ENCODE results near the gene LAYN.
A peak's percentile ranks its signal among the peaks of the same experiment; 100 is the strongest.

The LAYN gene

DNA sequence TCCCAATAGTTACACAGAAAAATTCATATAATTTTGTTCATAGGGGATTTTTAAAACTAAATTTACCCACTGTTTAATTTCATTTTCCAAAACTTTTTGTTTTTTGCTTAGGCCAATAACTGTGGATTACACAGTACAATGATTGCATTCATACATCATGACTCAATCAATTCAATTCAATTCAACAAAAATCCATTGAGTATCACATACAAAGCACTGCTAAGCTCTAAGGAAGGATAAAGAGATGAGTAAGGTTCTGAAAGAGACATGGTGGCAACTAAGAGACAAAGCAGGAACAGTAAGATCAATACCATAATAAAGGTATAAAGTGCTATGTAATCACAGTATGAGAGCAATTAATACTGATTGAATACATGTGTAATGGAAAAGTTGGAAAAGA, 9.4 kb upstream of the LAYN start:
- no peak for DNase-seq

DNA sequence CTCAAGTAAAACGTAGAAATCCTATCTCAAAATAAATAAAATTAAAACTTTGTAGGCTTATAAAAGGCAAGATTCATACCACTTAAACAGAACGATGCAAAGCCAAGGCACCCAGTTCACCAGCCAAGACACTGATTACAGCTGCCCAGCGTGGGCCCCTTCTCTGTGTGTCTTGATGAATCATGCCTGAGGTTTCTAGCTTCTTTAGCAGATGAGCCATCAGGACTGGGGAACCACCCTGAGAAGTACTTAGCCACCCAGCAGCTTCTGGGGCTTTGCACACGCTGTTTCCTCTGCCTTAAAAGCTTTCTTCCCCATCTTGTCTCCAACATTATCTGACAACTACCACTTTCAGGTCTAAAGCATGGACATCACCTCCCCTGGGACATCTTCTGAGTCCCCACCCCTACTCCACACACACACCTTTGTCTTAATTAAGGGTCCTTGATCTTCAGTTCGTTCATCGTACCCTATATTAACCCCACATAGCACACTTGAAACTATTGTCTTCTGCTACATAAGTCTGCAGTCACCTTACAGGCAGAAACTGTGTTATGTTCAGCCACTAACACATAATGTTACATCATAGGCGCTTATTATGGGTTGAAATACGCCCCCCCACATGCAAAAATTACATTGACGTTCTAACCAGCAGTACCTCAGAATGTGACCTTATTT, 8.7 kb upstream of the LAYN start:
- peak in 2 of 56 donors; percentile 25 to 30 for DNase-seq

DNA sequence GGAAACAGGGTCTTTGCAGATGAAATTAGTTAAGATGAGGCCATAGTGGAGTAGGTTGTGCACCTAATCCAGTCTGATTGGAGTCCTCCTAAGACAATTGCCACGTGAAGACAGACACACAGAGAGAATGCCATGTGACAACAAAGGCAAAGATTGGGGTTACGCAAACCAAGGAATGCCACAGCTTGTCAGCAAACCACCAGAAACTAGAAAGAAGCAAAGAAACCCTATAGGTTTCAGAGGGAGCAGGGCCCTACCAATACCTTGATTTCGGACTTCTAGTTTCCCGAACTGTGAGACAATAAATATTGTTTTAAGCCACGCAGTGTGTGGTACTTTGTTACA, 8.2 kb upstream of the LAYN start:
- no peak for DNase-seq

DNA sequence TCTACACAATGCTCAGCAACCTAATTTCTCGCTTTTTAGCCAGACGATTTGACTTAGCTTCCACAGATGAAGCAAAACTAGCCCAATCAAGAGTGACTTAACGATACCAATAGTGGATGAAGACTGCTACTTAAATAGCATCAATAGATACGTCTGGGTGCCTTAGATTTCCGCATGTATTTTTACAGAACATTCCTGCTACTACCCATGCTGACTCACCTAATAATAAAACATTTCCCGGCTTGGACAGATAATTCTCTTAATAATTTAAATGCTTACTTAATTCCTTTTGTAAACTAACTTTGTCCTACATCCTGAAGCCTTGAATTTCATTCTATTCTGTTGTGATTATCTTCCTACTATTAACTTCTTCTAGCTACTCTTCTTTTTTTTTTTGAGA, 5.2 kb upstream of the LAYN start:
- DNase-seq, result no peak

DNA sequence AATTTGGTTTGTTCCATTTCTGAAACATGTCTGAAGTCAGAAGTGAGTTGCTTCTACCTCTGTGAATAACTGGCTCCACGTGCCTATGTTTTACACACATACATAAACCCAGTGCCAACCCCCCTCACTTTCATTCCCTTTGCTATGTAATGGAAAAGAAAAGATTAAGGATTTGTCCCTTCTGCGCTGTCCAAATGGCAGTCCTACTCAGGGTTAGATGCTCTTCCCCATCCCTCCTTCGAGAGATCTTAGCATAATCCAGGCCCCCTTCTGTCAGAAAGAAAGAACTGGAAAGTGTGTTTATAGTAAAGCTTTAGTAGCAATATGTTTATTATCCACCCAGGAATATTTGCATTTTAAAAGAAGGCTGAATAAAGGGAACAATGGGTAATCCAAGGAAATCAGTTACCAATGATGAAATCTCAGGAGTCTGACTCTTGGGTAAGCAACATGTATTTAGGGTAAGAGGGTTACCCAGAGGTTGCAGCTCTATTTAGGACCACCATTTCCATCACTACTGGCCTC, 3.1 kb upstream of the LAYN start:
- DNase-seq, result no peak

DNA sequence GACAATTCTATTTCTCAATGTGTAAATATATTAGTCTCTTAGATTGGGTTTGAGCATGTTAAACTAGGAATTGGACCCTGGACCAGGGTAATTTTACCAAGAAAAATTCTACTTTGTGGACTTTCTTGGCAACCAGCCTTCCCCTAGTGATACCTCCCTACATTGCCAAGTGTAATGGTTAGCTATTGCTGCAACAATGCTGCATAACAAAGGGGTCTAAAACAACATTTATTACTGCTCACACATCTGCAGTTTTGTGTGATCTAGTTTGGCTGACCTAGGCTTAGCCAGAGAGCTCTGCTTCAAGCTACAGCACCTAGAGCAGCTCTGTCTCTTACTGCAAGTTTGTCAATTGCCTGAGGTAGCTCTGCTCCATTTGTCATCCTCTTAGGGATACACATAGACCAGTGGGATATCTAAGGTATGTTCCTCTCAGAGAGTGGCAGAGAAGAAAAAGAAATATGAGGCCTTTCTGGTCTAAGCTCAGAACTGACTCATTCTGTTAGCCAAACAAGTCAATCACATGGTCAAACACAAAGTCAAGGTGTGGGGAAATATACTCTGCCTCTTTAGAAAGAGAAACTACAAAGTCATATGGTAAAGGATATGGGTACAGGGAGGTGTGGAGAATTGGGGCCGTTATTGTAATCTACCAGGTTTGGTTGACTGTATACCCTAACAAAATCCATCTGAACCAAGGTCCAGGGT, 2.0 kb upstream of the LAYN start:
- no peak for DNase-seq

DNA sequence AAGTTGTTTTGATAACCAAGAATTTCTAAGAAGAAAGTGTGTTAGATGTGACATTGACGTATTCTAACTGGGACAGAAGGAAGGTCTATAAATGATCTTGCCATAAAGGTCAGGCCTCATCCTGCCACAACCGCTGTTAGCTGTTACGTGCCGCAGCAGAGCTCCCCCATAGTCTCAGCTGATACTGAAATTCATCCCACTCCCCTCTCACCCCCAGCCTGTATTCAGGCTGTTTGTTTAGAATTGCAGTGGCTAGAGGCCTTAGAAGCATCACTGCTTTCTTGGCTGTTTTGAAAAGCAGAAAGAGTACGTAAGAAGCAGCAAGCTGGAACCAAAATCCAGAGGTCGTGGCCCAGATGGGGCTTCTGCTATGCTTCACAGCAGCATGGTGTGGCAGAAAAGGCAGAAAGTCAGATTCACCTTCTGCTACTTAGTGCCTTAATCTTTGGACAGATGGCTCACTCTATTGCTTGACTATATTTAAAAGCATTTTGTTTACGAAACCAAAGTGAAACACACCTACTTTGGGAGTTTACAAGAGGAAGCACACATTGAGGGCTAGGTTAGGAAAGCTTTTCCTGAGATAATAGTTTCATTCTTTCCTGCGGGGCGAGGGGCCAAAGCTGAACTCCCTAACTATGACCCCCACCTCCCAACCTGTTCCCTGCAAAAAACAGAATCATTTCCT, 950 bp upstream of the LAYN start:
- DNase-seq, result peak in 1 of 56 donors; percentile 11

DNA sequence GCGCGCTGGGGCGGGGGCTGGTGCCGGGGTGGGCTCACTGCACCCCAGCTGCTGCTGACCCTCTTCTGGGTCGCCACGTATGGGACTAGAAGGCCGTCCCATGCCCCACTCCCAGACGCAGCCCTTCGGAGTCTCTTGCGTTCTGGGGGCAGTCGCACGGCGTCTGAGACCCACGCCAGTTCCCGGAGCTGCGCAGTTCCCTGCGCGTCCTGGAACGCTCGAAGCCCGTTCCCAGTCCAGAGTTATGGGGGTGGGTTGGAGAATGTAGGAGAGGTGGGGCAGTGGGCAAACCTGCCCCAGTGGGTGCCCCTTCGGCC, 375 bp downstream of the LAYN start:
- DNase-seq, result peak in 4 of 56 donors; percentile 8 to 54 (median 40)

DNA sequence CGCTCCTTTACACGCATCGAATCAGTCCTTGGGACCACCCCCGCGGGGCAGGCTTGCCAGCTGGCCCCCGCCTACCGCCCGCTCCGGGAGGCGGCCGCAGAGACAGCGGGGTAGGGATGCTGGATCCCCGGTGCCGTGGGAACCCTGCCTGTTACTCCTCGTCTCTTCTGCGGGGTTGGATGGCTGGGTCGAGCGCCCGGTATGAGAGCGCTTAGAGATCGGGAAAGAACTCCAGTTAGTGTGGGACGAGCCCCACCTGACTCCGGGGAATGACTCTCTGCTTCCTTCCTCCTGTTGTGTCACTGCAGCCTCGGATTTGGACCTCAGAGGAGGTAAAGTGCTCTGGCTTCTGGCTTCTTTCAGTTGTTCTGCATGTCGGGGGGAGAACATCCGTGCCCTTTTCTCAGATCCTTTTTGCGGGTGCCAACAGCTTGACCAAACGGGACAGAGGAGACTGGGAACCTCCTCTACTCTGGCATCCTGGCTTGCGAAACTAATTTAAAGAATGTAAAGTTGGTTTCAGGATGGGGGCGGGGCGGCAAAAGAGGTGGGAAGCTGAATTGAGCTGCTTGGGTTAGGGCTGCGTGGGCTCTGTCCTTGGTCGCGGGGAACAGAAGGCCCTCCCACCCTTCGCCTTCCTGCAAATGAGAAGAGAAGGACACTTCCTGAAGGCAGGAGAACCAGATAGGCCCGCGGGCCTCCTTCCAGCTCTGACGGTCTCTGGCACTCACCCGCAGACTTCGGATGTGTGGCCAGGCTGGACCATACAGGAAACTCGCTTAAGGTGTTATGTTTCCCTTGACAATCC, 938 bp downstream of the LAYN start:
- DNase-seq, result peak in 30 of 56 donors; percentile 7 to 62 (median 30)

DNA sequence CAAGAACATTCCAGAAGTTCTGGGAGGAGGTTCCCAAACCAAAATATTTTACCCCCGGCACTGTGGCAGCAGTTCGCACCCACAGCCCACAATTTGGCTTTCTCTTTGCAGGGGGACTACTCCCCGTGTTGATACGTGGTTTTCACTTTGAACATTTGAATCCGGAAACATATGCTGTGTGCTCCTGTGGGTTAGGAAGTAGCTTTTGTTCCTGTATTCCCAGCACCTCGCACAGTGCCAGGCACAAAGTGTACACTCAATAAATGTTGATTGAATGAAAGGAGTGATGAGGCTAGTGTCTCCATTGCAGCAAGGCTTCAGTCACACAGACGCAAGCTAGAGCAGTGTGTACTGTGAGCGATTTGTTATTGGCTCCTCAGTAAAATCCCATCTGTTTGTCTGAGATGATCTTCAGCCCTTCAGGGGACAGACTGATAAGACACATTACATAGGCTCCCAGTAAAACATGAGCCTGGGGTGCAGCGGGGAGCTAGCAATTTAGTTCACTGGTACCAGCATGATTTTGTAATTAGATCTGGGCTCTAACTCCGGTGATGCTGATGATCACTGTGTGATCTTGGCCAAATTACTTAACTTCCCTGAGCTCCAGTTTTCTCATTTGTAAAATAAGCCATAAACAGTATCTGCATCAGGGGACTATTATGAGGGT, 2.2 kb downstream of the LAYN start:
- no peak for DNase-seq

DNA sequence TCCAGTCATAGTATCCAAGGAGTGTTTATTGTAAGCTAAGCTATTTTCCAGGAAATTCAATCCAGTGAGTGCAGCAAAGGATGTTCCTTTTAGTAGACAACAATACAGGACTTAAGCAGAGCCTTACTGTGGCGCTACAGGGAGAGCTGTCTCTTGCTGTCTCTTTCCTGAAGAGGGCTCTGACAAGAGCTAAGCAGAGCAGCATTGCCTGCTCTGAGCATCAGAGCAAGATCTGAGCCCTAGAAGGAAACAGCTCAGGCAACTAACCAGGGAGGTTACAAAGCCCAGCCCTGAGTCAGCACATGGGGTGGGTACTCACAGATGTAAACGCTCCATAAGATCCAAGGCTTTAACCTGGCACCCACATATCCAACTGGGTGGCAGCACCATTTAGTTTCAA, 8.0 kb downstream of the LAYN start:
- no peak for DNase-seq

DNA sequence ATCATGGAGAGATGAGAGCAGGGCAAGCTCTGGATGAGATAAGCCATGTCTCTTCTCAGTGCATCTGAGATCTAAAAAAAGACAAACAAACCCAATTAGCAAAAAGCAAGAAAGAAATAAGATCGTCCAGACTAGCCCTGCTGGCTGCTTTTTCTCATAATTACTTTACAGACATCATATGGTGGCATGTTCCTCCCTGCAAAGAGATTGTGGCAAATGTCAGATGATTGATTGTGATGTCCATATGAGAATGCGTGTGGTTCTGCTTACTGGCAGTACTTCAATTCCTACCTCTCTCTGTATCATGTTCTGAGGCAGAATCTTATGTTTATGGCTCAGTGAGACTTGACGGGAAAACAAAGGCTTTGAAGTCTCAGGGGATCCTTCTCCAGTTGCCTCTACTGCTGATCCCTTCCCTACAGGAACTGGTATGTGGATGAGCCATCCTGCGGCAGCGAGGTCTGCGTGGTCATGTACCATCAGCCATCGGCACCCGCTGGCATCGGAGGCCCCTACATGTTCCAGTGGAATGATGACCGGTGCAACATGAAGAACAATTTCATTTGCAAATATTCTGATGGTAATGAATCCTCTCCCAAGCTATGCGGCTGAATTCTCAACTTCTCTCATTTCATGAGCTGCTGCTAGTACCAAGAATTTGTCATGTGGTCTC, 8.8 kb downstream of the LAYN start:
- no peak for DNase-seq

DNA sequence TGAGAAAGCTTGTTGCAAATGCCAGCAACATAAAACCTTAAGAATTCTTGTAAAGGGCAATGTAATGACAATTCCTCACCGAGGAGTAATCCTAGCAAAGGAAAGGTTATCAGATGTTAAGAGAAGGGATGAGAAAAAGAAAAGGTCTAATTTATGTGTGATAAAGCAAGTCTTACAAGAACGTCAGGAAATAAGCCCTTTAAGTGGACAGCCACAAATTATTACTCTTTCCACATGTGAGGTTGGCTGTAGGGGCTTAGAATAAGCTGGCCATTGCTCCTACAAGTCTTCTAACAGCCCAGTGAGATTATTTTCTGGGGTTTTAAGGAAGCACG, 9.3 kb downstream of the LAYN start:
- DNase-seq, result no peak

DNA sequence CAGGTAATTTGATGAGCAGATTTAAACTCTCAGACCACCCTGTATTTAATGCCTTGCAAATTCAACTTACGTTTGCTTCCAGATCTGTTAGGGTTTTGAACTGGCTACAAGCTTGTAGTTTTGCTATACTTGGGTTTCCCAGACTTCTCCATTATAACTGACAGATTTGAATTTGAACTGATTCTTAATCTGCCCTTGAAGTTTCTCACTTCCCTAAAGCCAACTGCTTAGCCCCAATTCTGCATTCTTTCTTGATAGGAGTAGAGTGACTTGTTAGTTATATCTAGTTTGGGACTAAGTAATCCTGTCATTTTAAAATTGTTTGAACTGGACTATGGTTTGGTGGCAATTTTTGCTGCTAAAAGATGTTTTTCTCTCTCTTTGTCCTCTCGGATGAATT, 9.7 kb downstream of the LAYN start:
- DNase-seq, result no peak

DNA sequence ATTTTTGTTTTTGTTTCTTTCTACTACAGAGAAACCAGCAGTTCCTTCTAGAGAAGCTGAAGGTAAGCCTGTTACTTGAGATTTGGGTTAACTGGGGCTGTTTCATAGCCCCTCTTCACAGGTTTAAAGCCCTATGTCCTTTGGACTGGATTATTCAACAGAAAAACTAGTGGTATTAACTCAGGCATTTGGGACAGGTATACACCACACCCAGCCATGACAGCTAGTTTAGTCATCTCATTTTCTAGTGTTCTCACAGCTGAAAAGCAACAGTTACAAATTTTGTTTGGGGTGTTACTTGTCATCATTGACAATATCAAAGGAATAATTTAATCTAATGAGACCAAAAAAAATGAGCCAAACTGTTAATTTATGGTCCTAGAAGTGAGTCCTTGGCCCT, 14.0 kb downstream of the LAYN start:
- DNase-seq, result no peak

DNA sequence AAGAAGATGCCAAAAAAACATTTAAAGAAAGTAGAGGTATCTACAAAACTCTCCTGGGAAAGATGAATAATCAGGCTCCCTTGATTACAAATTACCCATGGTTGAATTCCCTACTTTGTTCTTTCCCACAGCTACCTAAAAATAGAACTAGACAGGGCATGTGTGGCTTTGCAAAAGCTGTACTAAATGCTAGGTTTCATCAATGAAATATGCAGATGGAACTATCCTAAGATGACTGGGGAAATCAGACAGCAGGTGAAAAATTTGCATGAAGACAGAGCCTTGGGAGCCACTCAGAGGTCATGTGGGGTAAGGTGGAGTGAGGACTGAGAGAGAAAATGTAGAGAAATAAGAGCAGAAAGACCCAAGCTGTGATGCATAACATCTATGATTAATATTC, 14.7 kb downstream of the LAYN start:
- DNase-seq, result no peak

DNA sequence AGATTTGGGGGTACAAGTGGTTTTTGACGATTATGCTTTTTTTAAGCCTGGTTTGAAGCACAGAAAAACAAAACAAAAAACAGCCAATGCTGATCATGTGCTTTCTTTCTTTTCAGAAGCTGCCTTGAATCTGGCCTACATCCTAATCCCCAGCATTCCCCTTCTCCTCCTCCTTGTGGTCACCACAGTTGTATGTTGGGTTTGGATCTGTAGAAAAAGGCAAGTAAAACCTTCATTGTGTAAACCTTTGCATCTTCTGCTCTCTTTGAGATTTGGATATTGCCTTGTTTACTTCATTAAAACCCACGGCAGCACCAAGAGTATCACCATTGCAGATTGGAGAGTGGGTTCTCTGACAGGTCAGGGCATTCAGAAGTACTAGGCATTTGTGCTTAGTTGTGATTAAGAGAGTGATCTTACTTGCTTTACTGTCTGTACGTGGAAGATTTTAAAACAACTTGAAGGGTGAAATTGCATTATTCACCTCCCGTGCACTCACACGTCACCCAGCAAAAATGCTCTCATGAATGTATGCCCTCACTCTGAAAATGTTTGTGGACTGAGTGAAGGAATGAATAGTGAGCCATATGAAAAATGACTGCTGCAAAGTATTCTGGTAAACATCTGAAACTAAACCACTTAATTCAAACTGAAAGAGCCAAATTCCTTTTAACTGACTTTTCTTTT, 17.0 kb downstream of the LAYN start:
- DNase-seq, result no peak

DNA sequence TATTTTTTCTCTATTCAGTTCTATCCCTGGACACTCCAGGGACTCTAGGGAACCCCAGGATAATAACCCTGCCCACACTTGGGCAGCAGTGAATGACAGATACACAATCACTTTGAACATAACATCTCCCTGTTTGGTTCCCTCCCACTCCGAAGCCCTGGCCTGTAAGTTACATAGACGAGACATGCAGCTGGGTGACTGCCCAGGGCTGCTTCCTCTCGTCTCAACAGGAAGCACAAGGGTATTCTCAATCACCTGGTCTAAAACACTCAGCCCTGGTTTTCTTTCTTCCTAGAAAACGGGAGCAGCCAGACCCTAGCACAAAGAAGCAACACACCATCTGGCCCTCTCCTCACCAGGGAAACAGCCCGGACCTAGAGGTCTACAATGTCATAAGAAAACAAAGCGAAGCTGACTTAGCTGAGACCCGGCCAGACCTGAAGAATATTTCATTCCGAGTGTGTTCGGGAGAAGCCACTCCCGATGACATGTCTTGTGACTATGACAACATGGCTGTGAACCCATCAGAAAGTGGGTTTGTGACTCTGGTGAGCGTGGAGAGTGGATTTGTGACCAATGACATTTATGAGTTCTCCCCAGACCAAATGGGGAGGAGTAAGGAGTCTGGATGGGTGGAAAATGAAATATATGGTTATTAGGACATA, 19.4 kb downstream of the LAYN start:
- no peak for DNase-seq

DNA sequence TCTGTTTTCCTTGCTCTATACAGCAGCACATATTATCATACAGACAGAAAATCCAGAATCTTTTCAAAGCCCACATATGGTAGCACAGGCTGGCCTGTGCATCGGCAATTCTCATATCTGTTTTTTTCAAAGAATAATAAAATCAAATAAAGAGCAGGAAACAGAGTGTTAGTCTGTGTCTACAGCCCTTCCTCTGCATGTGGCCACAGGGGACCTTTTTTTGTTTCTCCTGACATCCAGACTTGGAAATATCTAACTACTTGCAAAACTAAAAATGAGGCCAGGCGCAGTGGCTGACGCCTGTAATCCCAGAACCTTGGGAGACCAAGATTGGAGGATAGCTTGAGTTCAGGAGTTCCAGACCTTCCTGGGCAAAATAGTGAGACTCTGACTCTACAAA, 20.3 kb downstream of the LAYN start:
- no peak for DNase-seq

DNA sequence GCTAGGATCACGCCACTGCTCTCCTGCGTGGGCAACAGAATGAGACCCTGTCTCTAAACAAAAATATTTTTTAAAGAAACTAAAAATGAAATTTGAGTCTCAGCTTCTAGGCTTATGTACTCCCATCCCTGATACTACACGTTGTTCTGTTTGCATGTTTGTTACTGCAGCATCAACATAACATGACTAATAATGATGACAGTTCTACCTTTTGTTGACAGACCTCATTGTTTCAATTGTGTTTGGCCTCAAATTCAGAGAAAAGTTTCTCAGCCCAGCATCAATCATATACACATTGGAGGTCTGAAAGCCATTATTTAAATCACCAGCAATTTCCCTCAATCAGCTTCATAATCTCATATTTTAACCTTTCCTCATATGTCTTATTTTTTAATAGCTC, 20.8 kb downstream of the LAYN start:
- DNase-seq, result no peak

Measured in nucleus accumbens (tissue), 56 donors.